Medulla oblongata (tissue), 1 donor: ENCODE results near the gene LEMD3.
"Not testable (repeated sequence)": the region's sequence is repeated elsewhere in the genome, so short reads cannot be mapped to it uniquely, and the experiment has no call there.

ENCODE experiments used
- DNase-seq: peaks from one replicate; pipeline ENCODE4 v3.0.0-alpha.2; 2015; ENCODE audit errors: extremely low spot score

LEMD3 gene

GRCh38 chr12:65278576-65279368 is 109.4 kb downstream of the LEMD3 start, which contains the start of gene MSRB3:
Gene MSRB3, plus strand, starts transcription at chr12:65278683. Its CDS starts 29,897 bp downstream, at chr12:65308580.
- DNase-seq: peak; percentile 55

GRCh38 chr12:65279369-65280112 is 110.2 kb downstream of the LEMD3 start:
- DNase-seq: no peak

DNA sequence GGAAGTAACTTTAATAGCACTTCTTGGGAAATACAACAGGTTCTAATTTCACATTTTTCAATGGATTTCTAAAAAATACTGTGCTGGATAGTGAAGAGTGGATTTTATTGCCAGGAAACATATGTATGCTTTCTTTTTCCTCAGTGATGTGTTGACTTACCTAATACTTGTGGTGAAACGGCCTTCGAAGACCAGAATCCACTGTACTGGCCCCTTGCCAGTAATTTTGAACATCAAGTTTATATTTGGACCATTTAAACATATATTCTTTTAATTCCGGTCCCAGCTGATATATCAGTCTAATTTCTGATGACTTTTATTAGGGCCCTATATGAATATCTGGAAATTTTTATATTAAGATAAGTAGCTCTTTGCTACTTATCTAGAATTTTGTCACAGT is 110.9 kb downstream of the LEMD3 start:
- DNase-seq: no peak

- DNase-seq: no peak
Observed at GRCh38 chr12:65282840-65283239, 113.5 kb downstream of the LEMD3 start.

- not testable (repeated sequence) for DNase-seq
Observed at GRCh38 chr12:65285532-65285931, 116.1 kb downstream of the LEMD3 start.

GRCh38 chr12:65287426-65287825 is 118.0 kb downstream of the LEMD3 start:
- DNase-seq: no peak

DNA sequence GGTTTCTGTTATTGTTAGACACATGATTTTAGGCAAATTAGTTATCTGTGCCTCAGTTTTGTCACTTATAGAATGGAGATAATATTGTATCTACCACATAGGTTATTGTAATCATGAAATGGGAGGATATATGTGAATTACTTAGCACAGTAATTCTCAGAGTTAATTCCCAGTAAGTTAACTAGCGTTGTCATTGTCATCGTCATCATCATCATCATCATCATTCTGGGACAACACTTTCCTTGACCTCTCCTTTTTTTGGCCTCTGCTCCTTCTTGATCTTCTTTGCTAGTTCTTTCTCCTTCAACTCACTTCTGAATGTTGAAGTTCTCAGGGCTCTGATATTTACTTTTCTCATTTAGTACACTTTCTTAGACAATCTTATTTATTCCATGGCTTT is 122.9 kb downstream of the LEMD3 start:
- no peak for DNase-seq

DNA sequence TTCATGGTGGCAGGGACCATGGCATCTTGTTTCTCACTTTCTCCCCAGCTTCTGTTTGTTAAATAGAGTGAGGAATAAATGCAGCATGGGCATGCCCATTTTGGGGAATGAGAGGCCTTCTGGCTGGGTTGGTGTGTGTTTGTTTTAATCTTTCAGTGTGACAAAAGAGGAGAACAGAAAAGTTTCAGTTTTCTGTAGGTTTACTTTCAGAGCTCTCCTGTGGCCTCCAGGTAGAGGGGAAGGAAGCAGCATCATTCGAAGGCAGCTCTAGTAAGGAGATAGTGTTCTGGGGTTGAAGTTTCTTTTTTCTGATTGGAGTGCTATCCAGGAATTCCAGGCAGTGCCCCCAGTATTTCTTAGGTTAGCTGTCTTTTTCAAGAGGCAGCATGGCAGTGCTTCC is 124.4 kb downstream of the LEMD3 start:
- DNase-seq: no peak

- DNase-seq: no peak
Observed at GRCh38 chr12:65294641-65295262, 125.4 kb downstream of the LEMD3 start.

DNA sequence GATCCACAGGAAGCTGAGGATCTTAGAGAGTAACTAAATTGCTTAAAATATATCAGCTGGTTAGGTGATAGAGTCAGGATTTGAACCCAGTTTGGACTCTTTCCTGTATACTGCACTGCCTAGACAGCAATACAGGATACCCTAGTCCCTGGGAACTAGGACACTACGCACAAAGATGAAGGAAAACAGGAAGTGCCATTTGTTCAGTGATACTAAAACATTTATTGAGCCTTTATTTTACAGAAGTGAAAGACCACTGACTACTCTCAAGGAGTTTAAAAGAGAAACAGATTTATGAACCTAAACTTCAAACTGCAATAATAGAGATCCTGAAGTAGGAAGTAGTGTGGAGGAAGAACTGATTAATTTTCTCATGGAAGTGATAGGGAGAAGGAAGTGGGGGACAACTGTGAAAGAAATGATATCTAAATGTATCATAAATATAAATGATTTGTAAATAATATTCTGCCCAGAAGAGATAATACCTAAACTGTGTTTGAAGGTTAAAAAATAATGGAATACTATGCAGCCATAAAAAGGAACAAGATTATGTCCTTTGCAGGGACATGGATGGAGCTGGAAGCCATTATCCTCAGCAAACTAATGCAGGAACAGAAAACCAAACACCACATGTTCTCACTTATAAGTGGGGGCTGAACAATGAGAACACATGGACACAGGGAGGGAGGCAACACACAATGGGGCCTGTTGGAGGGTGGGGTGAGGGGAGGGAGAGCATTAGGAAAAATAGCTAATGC is 127.3 kb downstream of the LEMD3 start:
- DNase-seq: no peak
